ENCODE measurements around the gene MEF2B.
A peak's percentile ranks its signal among the peaks of the same experiment; 100 is the strongest.
"Not testable (repeated sequence)": the region's sequence is repeated elsewhere in the genome, so short reads cannot be mapped to it uniquely, and the experiment has no call there.

The MEF2B gene

DNA sequence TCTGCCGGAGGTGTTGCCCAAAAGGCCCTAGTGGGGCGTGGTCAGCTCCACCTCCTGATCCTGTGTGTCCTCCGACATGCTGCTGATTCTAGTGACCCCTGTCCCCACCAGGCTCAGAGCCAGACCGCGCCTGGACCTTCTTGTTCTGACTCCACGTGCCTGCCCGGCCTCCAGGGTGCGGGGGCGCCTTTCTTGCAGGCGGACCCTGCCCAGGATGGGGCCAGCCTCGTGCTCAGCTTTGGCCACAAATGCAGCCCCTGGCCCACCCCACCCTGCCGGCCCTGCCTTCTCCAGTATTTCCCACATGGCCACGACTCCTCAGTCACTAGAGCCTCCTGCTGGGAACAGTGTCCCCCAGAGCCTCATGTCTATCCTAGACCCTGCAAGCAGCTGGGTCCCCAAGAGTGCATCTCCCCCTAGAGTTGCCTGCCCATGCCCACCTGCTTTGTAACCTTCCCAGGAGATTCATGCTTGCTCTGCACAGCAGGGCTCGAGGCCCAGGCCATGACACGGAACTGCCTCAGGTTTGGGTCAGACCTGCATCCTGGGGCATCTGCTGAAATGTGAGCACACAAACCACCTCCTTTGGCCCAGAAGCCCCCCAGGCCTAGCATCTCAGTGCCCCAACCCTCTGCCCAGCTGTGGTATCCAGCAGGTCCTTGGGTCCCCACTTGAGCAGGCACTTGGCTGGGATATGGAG lies 58.8 kb downstream of the MEF2B start:
- DNase-seq (ENCODE audit: low read depth) = no peak
- TF ChIP-seq, protein P1, sequence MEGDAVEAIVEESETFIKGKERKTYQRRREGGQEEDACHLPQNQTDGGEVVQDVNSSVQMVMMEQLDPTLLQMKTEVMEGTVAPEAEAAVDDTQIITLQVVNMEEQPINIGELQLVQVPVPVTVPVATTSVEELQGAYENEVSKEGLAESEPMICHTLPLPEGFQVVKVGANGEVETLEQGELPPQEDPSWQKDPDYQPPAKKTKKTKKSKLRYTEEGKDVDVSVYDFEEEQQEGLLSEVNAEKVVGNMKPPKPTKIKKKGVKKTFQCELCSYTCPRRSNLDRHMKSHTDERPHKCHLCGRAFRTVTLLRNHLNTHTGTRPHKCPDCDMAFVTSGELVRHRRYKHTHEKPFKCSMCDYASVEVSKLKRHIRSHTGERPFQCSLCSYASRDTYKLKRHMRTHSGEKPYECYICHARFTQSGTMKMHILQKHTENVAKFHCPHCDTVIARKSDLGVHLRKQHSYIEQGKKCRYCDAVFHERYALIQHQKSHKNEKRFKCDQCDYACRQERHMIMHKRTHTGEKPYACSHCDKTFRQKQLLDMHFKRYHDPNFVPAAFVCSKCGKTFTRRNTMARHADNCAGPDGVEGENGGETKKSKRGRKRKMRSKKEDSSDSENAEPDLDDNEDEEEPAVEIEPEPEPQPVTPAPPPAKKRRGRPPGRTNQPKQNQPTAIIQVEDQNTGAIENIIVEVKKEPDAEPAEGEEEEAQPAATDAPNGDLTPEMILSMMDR (conservative IDR thresholded peaks at IDR 0.05; ENCODE audit: low read length) = no peak
- H3K4me3 ChIP-seq (ENCODE audit: low read length) = no peak overlapping the region

DNA sequence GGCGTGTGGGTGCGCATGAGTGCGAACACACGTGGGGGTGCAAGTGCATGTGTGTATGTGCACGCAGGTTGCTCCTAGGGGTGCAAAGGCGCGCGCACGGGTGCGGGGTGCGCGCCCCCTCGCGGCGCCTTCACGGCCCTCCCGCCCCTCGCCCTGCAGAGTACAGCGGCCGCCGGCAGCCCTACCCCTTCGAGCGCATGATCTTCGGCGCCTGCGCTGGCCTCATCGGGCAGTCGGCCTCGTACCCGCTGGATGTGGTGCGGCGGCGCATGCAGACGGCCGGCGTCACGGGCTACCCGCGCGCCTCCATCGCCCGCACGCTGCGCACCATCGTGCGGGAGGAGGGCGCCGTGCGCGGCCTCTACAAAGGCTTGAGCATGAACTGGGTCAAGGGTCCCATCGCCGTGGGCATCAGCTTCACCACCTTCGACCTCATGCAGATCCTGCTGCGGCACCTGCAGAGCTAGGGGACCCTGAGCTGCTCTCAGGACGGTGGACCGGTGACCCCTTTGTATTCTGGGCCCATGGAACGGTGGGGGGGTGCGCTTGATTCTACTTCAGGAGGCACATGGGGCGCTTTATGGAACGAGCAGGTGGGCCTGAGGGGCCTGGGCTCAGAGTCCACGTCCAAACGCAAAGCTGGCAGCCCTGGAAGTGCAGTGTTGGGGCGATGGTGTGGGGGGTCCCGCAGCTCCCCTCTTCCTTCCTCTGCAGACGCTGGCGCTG lies 59.5 kb downstream of the MEF2B start:
- TF ChIP-seq, protein P1 (conservative IDR thresholded peaks at IDR 0.05; ENCODE audit: low read length) = 0 out of 2 replicates have a peak, but pooled peaks have one; percentile 12
- H3K4me3 ChIP-seq (ENCODE audit: low read length) = no peak overlapping the region
- no peak for DNase-seq (ENCODE audit: low read depth)

DNA sequence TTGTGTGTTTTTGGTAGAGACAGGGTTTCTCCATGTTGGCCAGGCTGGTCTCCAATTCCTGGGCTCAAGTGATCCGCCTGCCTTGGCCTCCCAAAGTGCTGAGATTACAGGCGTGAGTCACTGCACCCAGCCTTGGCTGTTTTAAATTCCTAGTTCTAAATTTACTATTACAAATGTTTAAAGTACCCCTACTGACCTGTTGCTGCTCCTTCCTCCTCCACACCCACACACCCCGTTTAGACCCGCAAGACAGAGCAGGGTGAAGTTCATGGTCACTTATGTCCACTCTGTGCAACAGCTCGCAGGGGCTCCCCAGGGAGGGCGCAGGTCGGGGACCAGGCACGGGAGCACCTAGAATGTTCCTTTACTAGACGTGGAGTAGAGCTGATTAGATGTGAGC lies 60.5 kb downstream of the MEF2B start:
- DNase-seq (ENCODE audit: low read depth) = no peak
- H3K4me3 ChIP-seq (ENCODE audit: low read length) = no peak overlapping the region
- TF ChIP-seq, protein P1 (conservative IDR thresholded peaks at IDR 0.05; ENCODE audit: low read length) = no peak

DNA sequence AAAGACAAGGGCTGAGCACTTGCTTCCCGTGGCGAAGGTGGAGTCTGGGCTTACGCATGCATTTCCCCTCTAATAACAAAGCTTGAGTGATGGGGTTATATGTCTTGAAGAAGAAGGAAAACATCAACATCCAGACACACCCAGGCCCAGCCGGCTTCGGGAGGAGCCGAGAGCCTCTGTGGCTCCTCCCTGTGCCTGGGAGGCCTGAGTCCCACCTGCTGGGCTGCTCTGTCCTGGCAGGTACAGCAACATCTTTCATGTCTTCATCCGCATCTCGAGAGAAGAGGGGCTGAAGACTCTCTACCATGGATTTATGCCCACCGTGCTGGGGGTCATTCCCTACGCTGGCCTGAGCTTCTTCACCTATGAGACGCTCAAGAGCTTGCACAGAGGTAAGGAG lies 62.4 kb downstream of the MEF2B start:
- no peak overlapping the region for H3K4me3 ChIP-seq (ENCODE audit: low read length)
- no peak for DNase-seq (ENCODE audit: low read depth)
- TF ChIP-seq, protein P1 (conservative IDR thresholded peaks at IDR 0.05; ENCODE audit: low read length) = no peak

DNA sequence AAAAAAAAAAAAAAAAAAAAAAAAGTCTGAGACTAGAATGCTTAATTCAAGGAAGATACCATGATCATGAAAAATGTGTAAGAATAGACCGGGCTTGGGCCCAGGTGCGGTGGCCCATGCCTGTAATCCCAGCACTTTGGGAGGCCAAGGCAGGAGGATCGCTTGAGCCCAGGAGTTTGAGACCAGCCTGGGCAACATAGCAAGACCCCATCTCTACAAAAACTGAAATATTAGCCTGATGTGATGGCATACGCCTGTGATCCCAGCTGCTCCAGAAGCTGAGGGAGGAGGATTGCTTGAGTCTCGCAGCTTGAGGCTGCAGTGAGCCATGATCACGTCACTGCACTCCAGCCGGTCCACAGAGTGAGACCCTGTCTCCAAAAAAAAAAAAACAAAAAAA lies 63.1 kb downstream of the MEF2B start:
- not testable (repeated sequence) for H3K4me3 ChIP-seq (ENCODE audit: low read length); DNase-seq (ENCODE audit: low read depth)

DNA sequence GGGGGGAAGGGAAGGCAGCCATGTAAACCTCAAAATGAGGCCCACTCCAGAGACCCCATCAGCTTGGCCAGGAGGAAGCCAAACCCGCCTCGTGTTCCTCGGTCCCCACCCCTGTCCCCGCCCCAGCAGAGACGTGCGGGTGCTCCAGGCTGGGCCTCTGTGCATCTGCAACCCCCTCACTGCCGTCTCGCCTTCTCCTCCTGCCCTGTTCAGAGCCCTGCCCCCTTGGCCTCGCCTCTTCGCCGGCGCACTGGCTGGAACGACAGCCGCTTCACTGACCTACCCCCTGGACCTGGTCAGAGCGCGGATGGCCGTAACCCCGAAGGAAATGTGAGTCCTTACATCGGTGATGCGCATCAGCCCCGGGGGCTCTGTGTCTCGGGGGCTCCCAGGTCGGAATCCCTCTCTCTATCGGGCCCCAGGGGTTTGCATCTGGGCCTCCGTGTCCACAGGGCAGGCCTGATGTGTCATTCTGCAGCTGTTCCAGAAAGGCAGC lies 64.0 kb downstream of the MEF2B start:
- peak overlapping the region; percentile 51 for H3K4me3 ChIP-seq (ENCODE audit: low read length)
- DNase-seq (ENCODE audit: low read depth) = no peak
- TF ChIP-seq, protein P1 (conservative IDR thresholded peaks at IDR 0.05; ENCODE audit: low read length) = no peak

DNA sequence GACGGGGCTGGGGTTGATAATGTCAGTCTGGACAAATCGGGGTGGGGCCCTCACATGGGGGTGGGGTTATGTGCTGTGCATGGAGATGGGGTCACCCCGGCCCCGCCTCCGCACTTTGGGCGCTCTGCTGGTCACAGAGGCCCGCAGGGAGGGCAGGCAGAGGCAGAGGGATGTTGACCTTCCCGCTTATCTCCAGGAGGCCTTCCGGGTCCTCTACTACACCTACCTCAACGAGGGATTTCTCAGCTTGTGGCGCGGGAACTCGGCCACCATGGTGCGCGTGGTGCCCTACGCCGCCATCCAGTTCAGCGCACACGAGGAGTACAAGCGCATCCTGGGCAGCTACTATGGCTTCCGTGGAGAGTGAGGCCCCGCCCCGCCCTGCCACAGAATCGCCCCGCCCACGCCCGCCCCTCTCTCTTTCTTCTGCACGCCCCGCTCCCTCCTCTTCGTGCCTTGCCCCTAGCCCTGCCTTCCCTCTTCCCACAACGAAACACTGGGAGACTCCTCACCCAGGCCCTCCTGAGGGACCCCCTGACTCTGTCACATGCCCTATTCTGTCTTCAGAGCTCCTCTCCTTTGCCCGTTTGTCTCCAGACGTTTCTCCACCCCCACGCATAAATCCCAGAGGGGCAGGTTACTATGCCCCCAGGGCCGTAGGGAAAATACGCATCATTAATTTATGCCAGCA lies 64.6 kb downstream of the MEF2B start:
- TF ChIP-seq, protein P1 (conservative IDR thresholded peaks at IDR 0.05; ENCODE audit: low read length) = no peak
- DNase-seq (ENCODE audit: low read depth) = peak; percentile 31
- peak overlapping the region; percentile 51 for H3K4me3 ChIP-seq (ENCODE audit: low read length)
